C1 segment of cervical spinal cord (tissue), 14 donors: ENCODE data around the gene SPEF1.
"Not testable (repeated sequence)": the region's sequence is repeated elsewhere in the genome, so short reads cannot be mapped to it uniquely, and the experiment has no call there.

Experiments used
- DNase-seq, 14 donors: peaks; one replicate each; lab custom pipeline; 2025; lab: John Stamatoyannopoulos, UW

The SPEF1 gene

DNA sequence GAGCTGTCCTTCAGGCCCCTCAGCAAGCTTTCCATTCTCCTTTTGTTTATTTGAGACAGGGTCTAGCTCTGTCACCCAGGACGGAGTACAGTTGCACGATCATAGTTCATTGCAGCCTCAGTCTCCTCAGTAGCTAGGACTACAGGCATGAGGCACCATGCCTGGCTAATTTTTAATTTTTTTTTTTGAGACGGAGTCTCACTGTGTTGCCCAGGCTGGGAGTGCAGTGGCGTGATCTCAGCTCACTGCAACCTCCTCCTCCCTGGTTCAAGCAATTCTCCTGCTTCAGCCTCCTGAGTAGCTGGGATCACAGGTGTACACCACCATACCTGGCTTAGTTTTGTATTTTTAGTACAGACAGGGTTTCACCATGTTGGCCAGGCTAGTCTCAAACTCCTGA lies 8.0 kb upstream of the SPEF1 start:
- DNase-seq = not testable (repeated sequence)

DNA sequence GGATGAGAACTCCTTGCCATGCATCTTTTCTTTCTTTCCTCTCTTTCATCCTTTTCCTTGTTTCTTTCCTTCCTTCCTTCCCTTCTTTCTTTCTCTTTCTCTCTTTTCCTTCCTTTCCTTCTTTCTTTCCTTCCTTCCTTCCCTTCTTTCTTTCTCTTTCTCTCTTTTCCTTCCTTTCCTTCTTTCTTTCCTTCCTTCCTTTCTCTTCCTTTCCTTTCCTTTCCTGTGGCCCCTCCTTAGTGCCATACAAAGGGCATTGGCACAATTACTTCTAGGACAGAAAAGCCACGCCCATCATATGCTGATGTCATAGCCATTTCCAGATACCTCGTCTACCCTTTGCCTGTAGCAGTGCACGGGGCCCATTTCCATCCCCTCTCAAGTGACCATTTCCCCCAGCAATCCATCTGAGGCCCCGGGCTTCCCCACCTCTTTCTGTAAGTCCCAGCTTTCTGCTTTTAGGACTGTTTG lies 7.5 kb upstream of the SPEF1 start:
- DNase-seq = no peak

DNA sequence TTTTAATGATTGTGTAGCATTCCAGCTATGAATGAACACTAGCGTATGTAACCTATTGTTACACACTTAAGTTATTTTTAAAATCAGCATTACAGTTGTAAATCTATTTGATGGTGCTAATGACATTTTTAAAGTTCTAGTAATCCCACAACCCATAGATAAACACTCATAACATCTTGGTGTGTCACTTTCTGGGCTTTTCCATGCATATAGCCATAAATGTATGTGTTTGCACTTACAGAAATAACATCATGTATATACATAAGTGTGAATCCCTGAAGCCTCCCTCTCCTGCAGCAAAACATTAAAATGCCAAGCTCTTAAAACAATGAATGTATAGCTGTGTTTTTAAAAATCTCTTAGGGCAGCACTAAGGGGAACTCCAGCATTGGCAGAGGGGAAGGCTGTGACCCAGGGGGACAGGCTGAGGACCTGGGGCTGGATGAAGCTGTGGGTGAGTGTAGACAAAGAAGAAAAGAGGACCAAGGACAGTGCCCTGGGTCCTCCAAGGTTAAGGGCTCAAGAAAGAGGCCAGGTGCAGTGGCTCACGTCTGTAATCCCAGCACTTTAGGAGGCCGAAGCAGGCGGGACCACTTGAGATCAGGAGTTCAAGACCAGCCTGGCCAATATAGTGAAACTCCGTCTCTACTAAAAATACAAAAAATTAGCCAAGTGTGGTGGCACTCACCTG lies 6.2 kb upstream of the SPEF1 start:
- DNase-seq = no peak

DNA sequence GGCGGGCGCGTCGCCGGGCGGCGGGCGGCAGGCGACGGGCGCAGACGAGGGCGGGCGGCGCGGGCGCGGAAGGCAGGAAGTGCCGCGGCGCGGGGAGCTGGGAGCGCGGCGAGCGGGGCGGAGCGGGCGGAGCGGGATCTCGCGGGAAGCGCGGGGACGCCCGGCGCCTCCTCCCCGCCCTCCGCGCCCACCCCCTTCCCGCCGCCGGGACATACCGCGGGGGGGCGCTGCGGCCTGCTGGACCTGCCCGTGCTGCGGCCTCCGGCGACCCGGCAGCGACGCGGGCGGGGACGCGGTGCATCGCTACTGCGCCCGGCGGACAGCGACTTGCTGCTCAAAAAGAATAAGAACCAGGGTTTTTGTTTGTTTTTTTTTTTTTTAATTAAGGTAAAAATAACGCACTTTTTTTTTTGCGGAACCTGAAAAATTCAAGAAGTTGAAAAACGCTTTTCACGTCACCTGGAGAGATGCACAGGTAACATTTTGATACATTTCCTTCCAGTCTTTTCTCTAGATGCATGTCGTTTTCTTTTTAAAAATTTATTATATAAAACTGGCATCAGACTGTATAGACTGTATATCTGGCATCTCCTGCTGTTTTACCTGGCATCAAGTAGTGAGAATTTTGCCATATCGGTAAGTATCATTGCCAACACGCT lies 5.5 kb upstream of the SPEF1 start, which contains the start of gene CENPB:
CENPB (minus strand) TSS at position 76 of the 659 bp plus-strand sequence. CDS start 257 bp downstream, outside the sequence.
- peak in 13 of 14 donors; percentile 47 to 93 (median 72) for DNase-seq

DNA sequence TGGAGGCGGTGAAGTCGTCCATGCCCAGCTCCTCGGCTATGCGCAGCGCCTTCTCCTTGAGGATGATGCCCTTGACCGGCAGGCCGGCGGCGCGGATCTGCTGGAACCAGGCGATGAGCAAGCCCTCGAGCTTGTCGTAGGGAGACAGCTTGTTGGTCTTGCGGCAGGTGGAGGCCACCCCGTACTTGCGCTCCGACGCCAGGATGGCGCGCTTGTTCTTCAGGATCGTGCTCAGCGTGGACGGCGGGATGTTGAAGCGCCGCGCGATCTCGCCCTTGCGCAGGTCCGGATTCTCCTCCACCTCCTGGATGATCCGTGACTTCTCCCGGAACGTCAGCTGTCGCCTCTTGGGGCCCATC lies 4.9 kb upstream of the SPEF1 start:
- peak in 4 of 14 donors; percentile 17 to 47 (median 40) for DNase-seq

DNA sequence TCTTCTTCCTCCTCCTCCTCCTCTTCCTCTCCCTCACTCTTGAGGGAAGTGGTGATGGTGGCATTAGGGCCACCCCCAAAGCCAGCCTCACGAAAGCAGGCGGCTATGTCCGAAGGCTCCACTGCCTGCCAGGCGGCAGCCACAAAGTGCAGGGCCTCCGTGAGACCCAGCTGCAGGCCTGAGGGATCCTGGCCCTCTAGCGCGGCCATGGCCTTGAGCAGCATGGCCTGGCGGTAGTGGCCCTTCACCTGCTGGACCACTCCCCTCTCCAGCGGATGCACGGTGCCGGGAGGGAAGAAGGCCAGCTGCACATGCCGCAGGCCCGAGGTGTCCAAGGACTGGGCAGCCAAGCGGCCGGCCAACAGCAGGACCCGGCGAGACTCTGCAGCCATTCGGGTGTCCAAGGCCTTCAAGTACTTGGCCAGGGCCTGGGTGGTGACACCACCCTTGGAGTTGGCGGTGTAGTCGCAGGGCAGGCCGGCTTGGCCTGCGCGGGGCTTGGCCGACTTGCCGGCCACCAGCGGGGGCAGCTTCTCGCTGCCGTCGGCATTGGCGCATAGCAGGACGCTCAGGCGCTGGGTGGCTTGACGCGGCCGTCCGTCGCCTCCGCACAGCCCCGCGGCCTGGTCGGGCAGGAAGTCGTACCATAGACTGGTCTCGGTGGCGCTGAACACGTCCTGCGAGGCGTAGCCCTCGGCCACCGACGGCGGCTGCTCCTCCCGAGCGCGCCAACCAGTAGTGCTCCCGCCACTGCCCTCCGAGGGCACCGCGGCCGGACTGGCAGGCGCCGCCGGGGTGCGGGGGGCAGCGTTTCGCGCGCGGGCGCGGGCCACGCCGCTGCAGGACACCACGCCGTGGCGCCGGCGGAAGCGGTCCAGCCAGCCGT lies 4.2 kb upstream of the SPEF1 start:
- DNase-seq = no peak

DNA sequence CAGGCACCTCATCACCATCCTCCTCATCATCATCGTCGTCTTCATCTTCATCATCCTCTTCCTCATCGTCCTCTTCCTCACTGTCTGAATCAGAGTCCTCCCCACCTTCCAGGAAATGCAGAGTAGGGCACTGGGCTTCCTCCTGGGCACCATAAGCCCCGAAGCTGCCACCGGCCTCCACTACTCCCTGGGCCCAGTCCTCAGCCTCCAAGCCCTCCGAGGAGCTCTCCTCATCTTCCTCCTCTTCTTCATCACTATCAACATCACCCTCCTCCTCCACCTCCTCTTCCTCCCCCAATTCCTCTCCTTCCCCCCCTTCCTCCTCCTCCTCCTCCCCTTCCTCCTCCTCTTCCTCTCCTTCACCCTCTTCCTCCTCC lies 3.6 kb upstream of the SPEF1 start:
- DNase-seq = no peak

DNA sequence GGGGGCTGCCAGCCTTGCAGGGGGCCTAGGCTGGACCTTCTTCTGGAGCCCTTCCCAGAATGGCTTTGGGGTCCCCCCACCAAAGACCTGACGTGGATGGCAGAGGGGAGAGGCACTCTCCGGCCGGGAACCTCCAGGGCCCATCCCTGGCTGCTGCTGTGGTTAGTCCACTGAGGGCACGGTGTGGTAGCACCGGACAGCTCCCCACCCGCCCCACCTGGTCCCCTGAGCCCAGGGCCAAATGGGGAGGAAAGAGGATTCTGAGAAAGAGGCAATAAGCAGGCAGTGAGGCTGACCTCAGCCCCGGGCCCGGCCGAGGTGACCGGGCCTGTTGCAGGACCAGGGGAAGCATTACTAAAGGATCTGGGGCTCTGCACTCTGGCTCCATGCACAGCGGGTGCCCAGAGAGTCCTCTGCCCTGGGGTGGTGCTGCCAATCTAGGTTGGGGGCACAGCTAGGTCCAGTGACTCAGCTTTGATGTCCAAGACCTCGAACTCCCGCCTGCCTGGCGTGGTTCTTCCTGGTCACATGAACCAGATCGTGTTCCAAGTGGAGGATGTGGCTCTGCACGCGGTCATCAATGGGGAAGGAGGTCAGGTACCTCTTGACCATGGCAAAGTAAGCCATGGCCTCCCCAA lies 3.1 kb upstream of the SPEF1 start:
- DNase-seq = no peak

DNA sequence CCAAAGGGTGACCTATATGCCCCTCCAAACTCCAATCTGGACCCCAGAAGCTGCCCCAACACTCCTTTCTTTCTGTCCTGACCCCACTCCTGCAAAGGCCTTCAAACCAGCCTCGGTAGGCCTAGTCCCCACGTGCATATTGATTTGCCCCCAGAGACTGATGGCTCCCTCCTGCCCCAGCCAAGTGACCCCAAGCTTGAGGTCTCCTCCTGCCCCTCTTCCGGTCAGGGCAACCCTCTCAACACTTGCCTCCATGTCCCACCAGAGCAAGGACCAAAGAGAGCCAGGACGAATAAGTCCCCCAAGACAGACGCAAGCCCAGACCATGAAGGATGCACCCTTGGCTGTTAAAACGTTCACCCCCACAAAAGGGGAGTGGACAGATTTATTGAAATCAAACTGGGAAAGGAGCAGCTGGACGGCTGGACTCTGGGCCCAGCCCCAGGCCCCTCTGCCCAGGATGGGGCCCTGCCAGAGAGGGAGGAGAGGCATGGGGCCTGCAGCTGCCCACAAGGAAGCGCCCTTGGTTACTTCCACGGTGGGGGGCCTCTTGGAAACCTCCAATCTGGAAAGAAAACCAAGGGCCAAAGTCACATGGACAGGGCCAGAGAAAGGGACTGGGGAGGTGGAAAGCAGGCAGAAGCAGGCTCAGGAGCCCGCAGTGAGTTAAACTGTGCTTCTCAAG lies 2.4 kb upstream of the SPEF1 start:
- DNase-seq = peak in 5 of 14 donors; percentile 20 to 61 (median 45)

DNA sequence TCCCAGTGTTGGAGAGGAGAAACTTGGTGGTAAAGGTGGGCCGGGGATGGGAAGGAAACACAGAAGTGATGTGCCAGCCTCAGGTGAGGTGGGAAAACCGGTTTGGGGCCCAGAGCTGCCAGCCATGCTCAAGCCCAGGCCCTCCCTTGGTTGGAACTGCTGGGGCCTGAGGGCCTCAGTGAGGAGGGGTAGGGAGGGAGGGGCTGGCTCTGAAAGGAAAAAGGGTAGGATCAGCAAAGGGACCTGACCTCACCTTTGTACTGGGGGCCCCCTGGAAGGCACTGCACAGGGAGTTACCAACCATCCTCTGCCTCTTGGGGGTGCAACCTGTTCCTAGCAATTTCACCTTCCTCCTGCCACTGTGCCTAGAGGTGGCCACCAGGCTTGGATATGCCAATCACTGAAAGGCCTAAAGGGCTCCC lies 1.8 kb upstream of the SPEF1 start:
- DNase-seq = no peak

DNA sequence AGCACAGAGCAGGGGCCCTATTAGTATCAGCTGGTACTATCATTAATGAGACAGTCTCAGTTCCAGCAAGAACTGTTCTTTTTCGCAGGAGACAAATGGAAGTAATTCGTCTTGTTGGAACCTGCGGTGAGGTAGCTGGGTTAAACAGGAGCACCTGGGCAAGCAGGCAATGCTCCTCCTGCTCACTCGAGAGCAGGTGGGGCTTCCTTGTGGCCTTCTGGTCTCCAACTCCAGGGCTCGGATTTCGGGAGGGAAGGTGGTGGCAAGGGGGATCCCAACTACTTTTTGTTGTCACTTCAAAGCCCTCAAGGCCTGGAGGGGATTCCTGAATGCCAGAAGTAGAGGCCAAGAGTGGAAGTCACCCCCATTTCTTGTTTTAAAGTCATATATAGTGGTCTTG lies 1.3 kb upstream of the SPEF1 start:
- no peak for DNase-seq

DNA sequence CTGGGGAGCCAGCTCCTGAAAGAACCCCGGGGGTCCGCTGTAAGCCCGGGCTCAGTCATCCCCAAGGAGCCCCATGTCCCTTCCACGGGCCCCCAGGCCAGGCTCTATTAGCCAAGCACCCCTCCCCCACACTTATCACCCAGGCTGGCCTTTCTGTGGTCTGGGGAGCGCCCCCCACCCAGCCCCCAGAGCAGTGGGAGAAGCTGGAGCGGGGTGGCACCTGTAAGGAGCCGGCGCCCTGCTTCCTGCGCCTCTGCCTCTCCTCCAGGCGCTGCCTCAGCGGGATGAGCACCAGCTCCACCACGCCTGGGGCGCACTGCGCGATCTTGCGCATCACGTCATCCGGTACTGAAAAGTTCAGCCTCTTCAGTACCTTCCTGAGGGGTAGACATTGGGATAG lies 2.3 kb downstream of the SPEF1 start:
- no peak for DNase-seq

DNA sequence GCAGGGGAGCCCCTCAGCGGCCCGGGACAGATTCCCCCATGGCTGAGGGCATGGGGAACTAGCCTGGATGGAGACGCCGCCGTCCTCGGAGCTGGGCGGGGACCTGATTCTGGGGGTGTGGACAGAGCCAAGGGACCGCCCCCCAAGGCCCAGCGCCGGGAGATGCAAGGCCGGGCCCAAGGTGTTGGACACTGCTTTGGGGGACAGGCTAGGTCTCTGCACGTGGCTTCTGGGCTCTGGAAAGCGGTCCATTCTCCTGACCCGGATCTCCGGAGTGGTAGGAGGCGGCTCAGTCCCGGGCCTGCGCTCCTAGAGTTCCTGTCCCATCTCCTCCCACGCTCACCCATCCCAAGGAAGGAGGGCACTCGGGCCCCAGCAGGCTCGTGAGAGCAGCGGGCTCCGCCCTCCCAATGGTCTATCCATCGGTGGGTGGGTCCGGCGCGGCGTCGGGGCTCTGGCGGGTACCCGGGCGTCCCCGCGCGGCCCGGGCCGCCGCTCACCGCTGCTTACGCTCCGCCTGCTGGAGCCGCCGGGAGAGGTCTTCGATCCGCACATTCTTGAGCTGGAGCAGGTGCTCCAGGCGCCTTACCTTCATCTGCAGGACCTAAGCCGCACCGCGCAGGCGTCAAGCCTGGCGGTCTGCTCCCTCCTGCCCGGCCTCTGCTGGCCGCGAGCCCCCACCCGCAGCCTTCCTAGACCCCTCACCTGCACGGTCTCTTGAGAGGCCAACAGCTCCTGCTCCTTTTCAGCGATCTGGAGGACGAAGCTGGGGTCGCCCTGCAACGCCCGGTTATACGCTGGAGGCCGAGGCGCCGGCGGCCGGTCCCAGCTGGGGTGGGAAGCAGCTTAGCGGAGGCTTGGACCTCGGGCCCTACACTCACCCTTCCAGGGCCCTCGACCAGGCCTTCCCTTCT lies 3.3 kb downstream of the SPEF1 start:
- DNase-seq = peak in 2 of 14 donors; percentile 17 to 21

DNA sequence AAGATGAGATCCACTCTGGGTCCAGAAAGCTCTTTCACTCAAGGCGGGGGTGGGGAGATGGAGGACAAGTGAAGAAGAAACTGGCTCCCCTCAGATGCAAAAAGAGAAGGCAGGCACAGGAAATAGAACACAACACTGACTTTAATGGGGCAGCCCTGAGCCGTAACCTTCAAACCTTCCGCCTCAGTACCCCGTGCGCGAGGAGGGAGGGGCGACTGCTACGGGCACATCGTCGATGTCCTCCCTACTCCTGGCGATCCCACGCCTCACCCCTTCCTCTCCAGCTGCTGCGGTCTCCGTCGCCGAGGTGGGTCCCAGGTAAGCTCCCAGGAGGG lies 3.9 kb downstream of the SPEF1 start:
- no peak for DNase-seq

DNA sequence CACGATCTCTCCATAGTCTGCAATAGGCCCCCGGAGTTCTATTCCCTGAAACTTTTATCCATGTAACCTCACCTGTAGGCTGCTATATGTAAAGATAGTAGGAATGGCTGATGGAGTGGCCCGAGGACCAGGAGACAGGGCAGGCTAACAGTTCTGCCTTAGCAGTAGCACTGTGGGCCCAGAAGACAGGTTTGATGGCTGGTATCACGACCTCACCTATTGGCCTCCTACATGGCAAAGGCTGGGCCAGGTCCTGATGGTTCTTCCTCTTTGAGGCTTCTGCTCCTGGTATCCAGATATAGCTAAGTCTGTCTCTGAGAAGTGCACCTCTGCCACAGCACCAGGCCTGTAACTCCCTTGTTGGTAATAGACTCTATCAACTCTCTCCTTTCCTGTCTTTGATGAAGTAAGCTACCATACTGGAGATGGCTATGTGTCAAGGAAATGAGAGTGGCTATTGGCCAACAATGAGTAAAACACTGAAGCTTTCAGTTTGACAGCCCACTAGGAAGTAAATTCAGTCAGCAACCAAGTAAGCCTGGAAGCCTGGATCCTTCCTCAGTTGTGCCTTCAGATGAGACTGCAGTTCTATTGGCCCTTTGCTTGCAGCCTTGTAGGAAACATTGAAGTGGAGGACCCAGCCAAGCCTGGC lies 5.7 kb downstream of the SPEF1 start:
- no peak for DNase-seq

DNA sequence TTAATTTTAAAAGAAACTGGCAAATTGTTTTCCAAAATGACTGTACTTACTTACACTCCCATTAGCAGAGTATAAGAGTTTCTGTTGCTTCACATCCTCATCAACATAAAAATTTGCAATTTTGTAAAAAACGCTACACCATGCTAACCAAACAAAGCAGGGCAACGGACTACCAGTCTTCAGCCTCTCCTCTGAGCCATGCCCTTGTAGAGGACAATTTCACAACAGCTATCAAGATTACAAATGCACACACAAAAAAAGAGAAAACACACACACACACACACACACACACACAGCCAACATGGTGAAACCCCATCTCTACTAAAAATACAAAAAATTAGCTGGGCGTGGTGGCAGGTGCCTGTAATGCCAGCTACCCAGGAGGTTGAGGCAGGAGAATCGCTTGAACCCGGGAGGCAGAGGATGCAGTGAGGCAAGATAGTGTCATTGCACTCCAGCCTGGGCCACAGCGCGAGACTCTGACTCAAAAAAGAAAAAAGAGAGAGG lies 9.6 kb downstream of the SPEF1 start:
- no peak for DNase-seq

DNA sequence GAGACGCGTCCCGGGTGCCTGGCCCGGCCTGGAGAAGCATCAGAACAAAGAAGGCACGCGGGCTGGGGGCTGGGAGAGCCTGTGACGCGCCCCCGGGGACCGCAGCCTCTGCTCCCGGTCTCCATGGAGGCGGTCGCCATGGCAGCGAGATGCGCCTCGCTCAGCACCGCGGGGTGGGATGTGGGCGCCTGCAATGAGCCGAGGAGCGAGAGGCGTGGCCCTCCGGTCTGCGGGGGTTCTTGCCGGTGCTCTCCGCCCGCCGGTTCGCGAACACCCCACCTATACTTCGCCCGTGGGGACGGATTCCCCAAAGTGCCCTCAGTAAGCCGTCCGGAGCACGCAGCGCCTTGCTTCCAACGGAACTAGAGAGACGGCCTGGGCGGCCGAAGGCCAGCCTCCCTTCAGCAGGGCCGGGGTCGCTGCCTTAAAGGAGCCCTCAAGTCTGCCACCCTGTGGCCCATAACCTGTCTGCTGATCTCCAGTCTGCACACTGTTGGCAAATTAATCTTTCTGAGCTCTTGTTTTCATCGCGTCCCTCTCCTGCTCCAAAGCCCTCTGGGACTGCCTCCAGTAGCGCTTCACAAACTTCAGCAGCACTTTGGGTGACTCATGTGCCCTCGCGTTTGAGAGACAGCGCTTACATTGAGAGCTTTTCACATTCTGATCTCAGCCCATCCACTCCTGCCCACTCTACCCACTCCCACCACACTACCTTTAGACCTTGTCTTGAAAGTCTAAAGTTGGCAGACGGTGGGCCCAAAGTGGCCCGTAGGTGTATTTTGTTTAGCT lies 12.7 kb downstream of the SPEF1 start:
- DNase-seq = peak in 10 of 14 donors; percentile 56 to 84 (median 76)
